Fibroblast of lung (primary cell): ENCODE results near the gene CACTIN. TPM values are rescaled to one million over a fixed set of nuclear protein-coding genes. Genes with fewer than 3 reads are reported as not detected.

Experiments used
- DNase-seq, 2 donors: peaks; one replicate each; pipeline versions ENCODE4 v3.0.0 to v3.0.0-alpha.2; 2010; ENCODE audit warnings: low read depth in 2 of 2
- H2AFZ ChIP-seq: 2 replicates; pipeline ENCODE4 v1.5.1; 2012; ENCODE audit warnings: low read length, control low read depth, inconsistent platforms
- H3K27ac ChIP-seq: 2 replicates; pipeline ENCODE4 v1.5.1; 2011; ENCODE audit warnings: low read length, control low read depth; ENCODE audit not compliant: insufficient read depth
- H3K27me3 ChIP-seq: 2 replicates; pipeline ENCODE4 v1.5.1; 2011; ENCODE audit warnings: mild to moderate bottlenecking, low read length; ENCODE audit not compliant: control insufficient read depth, insufficient read depth
- H3K36me3 ChIP-seq: 2 replicates; pipeline ENCODE4 v1.5.1; 2011; ENCODE audit warnings: low read length; ENCODE audit not compliant: control insufficient read depth, insufficient read depth
- H3K4me1 ChIP-seq: 2 replicates; pipeline ENCODE4 v1.5.1; 2011; ENCODE audit warnings: low read length; ENCODE audit not compliant: control insufficient read depth, insufficient read depth; ENCODE audit errors: extremely low read depth
- H3K4me2 ChIP-seq: 2 replicates; pipeline ENCODE4 v1.5.1; 2011; ENCODE audit warnings: low read length, control low read depth; ENCODE audit not compliant: insufficient read depth; ENCODE audit errors: extremely low read depth
- H3K4me3 ChIP-seq, 4 experiments: fragments of 200-600 bp in 1 of 4; sonication (generic) in 1 of 4; replicated peaks in 1 of 4; 2 replicates each; pipeline ENCODE4 v1.5.1; 2011 to 2016; ENCODE audit warnings: low read length in 4 of 4, low read depth in 3 of 4, mild to moderate bottlenecking in 3 of 4, control low read depth in 2 of 4, inconsistent platforms in 1 of 4, mixed read lengths in 1 of 4; ENCODE audit not compliant: insufficient read depth in 1 of 4; ENCODE audit errors: control extremely low read depth in 1 of 4
- H3K79me2 ChIP-seq: 2 replicates; pipeline ENCODE4 v1.5.1; 2012; ENCODE audit warnings: mild to moderate bottlenecking, low read length, inconsistent platforms; ENCODE audit not compliant: control insufficient read depth, insufficient read depth
- H3K9ac ChIP-seq: 2 replicates; pipeline ENCODE4 v1.5.1; 2011; ENCODE audit warnings: mild to moderate bottlenecking, low read length, control low read depth; ENCODE audit not compliant: insufficient read depth
- H3K9me3 ChIP-seq: 2 replicates; pipeline ENCODE4 v1.5.1; 2012; ENCODE audit warnings: low read depth, low read length; ENCODE audit not compliant: control insufficient read depth, insufficient read depth
- H4K20me1 ChIP-seq: 2 replicates; pipeline ENCODE4 v1.5.1; 2011; ENCODE audit warnings: low read length; ENCODE audit not compliant: control insufficient read depth, insufficient read depth; ENCODE audit errors: extremely low read depth
- EZH2 ChIP-seq: IDR thresholded peaks from 2 replicates; pipeline ENCODE4 v1.5.1; 2012; ENCODE audit warnings: low read length, control low read depth, mild to moderate bottlenecking; ENCODE audit errors: missing control alignments
- polyA plus RNA-seq, 2 donors: library from polyadenylated mRNA; depleted of rRNA in 1 of 2; stranded (reverse) in 1 of 2; unstranded in 1 of 2; fragments of >200 nt; gene quantifications; 2 replicates each; pipeline ENCODE4 v1.2.1, GENCODE V29; 2011 to 2012; ENCODE audit warnings: missing spikeins in 1 of 2
- total RNA-seq: library from RNA; depleted of rRNA; stranded (reverse); fragments of >200 nt; gene quantifications from 2 replicates; pipeline ENCODE4 v1.2.1, GENCODE V29; 2014
- TF ChIP-seq, protein P1 (sequence below), 2 donors: IDR thresholded peaks in 1 of 2; conservative IDR thresholded peaks in 1 of 2; 1 replicate in 1 of 2; 2 replicates in 1 of 2; pipeline ENCODE4 v1.5.1; 2011 to 2012; ENCODE audit warnings: low read length in 2 of 2, control low read depth in 1 of 2, inconsistent platforms in 1 of 2, low read depth in 1 of 2, mild to moderate bottlenecking in 1 of 2

CACTIN gene
- total and polyA plus RNA-seq, 2 donors (not counting 1 experiment from before 2014, with no cell fraction given) = 6.7 to 19.7 TPM

DNA sequence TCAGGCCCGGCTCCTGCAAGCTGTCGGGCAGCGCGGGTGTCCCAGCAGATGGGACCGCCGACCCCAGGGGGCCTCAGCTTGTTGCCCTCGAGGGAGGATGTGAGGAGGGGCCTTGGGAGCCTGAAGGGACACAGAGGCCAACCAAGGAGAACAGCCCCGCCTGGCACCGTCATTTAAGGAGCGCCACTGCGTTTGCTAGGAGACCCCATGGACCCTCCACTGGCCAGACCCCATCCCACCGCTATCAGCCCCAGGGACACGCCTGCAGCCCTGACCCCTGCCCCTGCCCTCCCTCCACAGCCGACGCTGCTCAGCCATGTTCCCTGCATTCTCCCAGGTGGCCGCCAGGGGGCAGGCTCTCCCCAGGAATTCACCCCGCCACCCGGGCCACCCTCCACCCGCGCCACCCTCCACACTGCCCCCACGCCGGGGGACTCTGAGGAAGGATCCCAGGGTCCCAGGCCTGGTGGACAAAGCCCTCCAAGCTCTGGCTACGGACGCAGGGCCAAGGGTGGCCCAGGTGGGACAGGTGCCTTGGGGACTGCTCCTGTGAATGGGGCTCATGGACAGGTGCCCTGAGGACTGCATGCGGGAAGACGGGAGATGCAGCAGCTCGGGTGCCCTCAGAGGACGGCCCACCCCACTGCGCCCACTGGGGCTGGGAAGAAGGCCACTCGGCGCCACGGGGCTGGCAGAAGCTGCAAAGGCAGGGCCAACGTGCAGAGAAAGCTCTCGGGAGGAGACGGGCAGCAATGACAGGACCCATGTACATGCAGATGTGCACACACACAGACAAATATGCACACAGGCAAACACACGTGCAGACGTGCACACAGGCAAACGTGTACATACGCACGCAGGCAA lies 39.3 kb upstream of the CACTIN start:
- TF ChIP-seq EZH2 = no peak
- TF ChIP-seq, protein P1, sequence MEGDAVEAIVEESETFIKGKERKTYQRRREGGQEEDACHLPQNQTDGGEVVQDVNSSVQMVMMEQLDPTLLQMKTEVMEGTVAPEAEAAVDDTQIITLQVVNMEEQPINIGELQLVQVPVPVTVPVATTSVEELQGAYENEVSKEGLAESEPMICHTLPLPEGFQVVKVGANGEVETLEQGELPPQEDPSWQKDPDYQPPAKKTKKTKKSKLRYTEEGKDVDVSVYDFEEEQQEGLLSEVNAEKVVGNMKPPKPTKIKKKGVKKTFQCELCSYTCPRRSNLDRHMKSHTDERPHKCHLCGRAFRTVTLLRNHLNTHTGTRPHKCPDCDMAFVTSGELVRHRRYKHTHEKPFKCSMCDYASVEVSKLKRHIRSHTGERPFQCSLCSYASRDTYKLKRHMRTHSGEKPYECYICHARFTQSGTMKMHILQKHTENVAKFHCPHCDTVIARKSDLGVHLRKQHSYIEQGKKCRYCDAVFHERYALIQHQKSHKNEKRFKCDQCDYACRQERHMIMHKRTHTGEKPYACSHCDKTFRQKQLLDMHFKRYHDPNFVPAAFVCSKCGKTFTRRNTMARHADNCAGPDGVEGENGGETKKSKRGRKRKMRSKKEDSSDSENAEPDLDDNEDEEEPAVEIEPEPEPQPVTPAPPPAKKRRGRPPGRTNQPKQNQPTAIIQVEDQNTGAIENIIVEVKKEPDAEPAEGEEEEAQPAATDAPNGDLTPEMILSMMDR (conservative IDR thresholded peaks at IDR 0.05 in 1 of 2, IDR thresholded peaks at IDR 0.05 in 1 of 2; ENCODE audit: low read depth in 1 of 2, low read length in 2 of 2) = peak; percentile 59 to 76
- H4K20me1 ChIP-seq = no peaks in the 10 kb centered on the region

DNA sequence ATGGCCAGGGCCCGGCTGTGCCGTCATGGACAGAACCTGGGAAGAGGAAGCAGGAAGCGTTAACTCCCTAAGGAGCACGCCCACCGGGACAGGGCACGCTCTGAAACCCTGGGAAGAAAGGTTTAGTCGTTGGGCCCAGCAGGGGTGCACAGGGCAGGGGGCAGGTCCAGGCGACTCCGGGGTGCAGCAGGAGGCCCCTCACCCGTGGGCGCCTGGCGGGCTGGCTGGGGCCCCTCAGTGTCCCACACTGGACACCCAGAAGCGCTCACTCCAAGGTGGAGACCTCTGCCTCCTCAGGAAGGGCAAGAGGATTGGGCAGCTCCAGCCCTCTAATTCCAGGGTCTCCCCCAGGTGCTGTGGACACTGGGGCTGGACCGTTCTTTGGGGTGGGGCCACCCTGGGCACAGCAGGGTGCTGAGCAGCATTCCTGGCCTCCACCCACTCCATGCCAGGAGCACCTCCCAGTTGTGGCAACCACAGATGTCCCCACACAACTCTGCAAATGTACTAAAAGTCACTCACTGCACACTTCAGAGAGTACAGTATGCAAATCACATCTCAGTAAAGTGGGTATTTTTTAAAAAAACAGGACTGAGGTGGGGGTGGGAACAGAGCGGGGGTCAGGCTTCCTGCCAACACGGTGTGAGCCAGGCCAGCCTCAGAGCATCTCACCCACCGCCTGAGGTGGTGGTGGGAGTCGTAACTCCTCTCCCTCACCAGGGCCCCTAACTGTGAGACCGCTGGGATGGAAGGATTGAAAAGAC lies 38.5 kb upstream of the CACTIN start:
- Histone ChIP-seq H3K9ac (no peak overlapping the region), H3K27ac (no peak overlapping the region), H3K4me3 (no peak overlapping the region), H3K27me3 (no peaks in the 10 kb centered on the region), H2AFZ (no peak overlapping the region), H3K4me2 (no peak overlapping the region), H3K4me1 (no peaks in the 10 kb centered on the region), H4K20me1 (no peaks in the 10 kb centered on the region), H3K36me3 (peaks cover 16% of the 10 kb centered on the region), H3K79me2 (no peaks in the 10 kb centered on the region), H3K9me3 (no peaks in the 10 kb centered on the region)
- DNase-seq = no peak
- TF ChIP-seq, protein P1 (conservative IDR thresholded peaks at IDR 0.05 in 1 of 2, IDR thresholded peaks at IDR 0.05 in 1 of 2; ENCODE audit: low read depth in 1 of 2, low read length in 2 of 2) = no peak
- TF ChIP-seq EZH2 = no peak

More for the DNA sequence above, 39.3 kb upstream of the CACTIN start:
- Histone ChIP-seq H3K36me3 (peaks cover 16% of the 10 kb centered on the region), H3K79me2 (no peaks in the 10 kb centered on the region), H3K4me1 (peaks cover 8% of the 10 kb centered on the region), H3K9ac (no peak overlapping the region), H3K27me3 (no peaks in the 10 kb centered on the region), H2AFZ (no peak overlapping the region), H3K9me3 (no peaks in the 10 kb centered on the region), H3K27ac (no peak overlapping the region), H3K4me3 (no peak overlapping the region), H3K4me2 (no peak overlapping the region)
- no peak for DNase-seq

- no peaks in the 10 kb centered on the region for H3K79me2 ChIP-seq
- H3K27ac ChIP-seq = no peak overlapping the region
- no peaks in the 10 kb centered on the region for H3K27me3 ChIP-seq
- DNase-seq = no peak
- H3K36me3 ChIP-seq = peaks cover 19% of the 10 kb centered on the region
- H3K9ac ChIP-seq = no peak overlapping the region
- H2AFZ ChIP-seq = no peak overlapping the region
- no peaks in the 10 kb centered on the region for H3K4me1 ChIP-seq
- H3K9me3 ChIP-seq = no peaks in the 10 kb centered on the region
- no peak overlapping the region for H3K4me2 ChIP-seq
- H4K20me1 ChIP-seq = no peaks in the 10 kb centered on the region
- TF ChIP-seq, protein P1 (conservative IDR thresholded peaks at IDR 0.05 in 1 of 2, IDR thresholded peaks at IDR 0.05 in 1 of 2; ENCODE audit: low read depth in 1 of 2, low read length in 2 of 2) = no peak
- no peak for TF ChIP-seq EZH2
- H3K4me3 ChIP-seq = no peak overlapping the region
These were observed 37.2 kb upstream of the CACTIN start for GRCh38 chr19:3663838-3664237.
